ENCODE results near the gene EXOC7.
"Not testable (repeated sequence)": the region's sequence is repeated elsewhere in the genome, so short reads cannot be mapped to it uniquely, and the experiment has no call there.

Gene EXOC7

GRCh38 chr17:76085731-76086366, 17.7 kb downstream of the EXOC7 start:
- no peak for DNase-seq

- DNase-seq, result no peak
Observed at GRCh38 chr17:76085066-76085730, 18.4 kb downstream of the EXOC7 start.

GRCh38 chr17:76083536-76084182, 19.9 kb downstream of the EXOC7 start:
- no peak for DNase-seq

- DNase-seq, result no peak
Observed at GRCh38 chr17:76082326-76083251, 21.0 kb downstream of the EXOC7 start.

- DNase-seq, result no peak
Observed at GRCh38 chr17:76081295-76082210, 22.0 kb downstream of the EXOC7 start.

GRCh38 chr17:76080768-76081287, 22.8 kb downstream of the EXOC7 start:
- no peak for DNase-seq

- DNase-seq, result no peak
Observed at GRCh38 chr17:76079956-76080767, 23.4 kb downstream of the EXOC7 start.

GRCh38 chr17:76079535-76079955, 24.0 kb downstream of the EXOC7 start:
- no peak for DNase-seq

- no peak for DNase-seq
Observed at GRCh38 chr17:76078860-76079534, 24.6 kb downstream of the EXOC7 start, which contains the start of gene ZACN. ZACN (plus strand) TSS chr17:76079182; CDS start chr17:76079265, 83 bp downstream.

GRCh38 chr17:76078370-76078769, 25.2 kb downstream of the EXOC7 start:
- not testable (repeated sequence) for DNase-seq

- no peak for DNase-seq
Observed at GRCh38 chr17:76077584-76078110, 25.9 kb downstream of the EXOC7 start.

GRCh38 chr17:76076765-76077583, 26.6 kb downstream of the EXOC7 start:
- DNase-seq, result peak; percentile 18

GRCh38 chr17:76076146-76076764, 27.3 kb downstream of the EXOC7 start:
- no peak for DNase-seq

- no peak for DNase-seq
Observed at GRCh38 chr17:76075364-76076145, 28.0 kb downstream of the EXOC7 start.

- DNase-seq, result no peak
Observed at GRCh38 chr17:76074390-76075363, 28.9 kb downstream of the EXOC7 start, which contains the start of gene GALR2. GALR2 (plus strand) TSS chr17:76074781; CDS start chr17:76074884, 103 bp downstream.
